HL-60 (cell line): Measurements from ENCODE around the gene SCYGR2.

Source experiments
- GABPA ChIP-seq: IDR thresholded peaks from 2 replicates; pipeline ENCODE4 v1.6.1; 2012; ENCODE audit warnings: low read depth
- POLR2AphosphoS5 ChIP-seq: IDR thresholded peaks from 2 replicates; pipeline ENCODE4 v1.6.1; 2012; ENCODE audit warnings: low read depth
- SPI1 ChIP-seq: IDR thresholded peaks from 2 replicates; pipeline ENCODE4 v1.6.1; 2012; ENCODE audit warnings: low read depth, mild to moderate bottlenecking, borderline replicate concordance
- TF ChIP-seq, protein P1 (sequence below): IDR thresholded peaks from one replicate; pipeline ENCODE4 v1.5.1; 2011; ENCODE audit warnings: low read length, control low read depth, inconsistent platforms; ENCODE audit not compliant: insufficient read depth
- TF ChIP-seq, protein P2 (sequence below): IDR thresholded peaks from 2 replicates; pipeline ENCODE4 v1.6.1; 2012; ENCODE audit warnings: low read depth; ENCODE audit not compliant: insufficient replicate concordance

DNA sequence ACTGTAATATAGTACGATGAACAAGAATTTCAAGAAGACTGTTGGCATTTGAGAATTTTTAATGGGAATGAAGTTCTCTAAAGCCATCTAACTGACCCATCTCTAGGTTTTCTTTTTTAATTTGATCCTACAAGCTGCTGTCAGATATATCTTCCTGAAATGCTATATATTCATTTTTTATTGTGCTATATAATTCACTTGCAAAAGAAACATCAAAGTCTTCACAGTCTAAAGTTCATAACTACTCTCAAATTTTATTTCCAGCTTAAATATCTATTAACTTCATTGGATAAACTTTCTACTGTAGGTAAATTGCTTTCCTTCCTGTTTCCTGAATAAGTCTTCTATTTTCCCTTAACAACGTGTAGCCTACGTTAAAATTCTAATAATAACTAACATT lies 3.7 kb downstream of the SCYGR2 start:
- TF ChIP-seq, protein P1, sequence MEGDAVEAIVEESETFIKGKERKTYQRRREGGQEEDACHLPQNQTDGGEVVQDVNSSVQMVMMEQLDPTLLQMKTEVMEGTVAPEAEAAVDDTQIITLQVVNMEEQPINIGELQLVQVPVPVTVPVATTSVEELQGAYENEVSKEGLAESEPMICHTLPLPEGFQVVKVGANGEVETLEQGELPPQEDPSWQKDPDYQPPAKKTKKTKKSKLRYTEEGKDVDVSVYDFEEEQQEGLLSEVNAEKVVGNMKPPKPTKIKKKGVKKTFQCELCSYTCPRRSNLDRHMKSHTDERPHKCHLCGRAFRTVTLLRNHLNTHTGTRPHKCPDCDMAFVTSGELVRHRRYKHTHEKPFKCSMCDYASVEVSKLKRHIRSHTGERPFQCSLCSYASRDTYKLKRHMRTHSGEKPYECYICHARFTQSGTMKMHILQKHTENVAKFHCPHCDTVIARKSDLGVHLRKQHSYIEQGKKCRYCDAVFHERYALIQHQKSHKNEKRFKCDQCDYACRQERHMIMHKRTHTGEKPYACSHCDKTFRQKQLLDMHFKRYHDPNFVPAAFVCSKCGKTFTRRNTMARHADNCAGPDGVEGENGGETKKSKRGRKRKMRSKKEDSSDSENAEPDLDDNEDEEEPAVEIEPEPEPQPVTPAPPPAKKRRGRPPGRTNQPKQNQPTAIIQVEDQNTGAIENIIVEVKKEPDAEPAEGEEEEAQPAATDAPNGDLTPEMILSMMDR = no peak
- TF ChIP-seq, protein P2, sequence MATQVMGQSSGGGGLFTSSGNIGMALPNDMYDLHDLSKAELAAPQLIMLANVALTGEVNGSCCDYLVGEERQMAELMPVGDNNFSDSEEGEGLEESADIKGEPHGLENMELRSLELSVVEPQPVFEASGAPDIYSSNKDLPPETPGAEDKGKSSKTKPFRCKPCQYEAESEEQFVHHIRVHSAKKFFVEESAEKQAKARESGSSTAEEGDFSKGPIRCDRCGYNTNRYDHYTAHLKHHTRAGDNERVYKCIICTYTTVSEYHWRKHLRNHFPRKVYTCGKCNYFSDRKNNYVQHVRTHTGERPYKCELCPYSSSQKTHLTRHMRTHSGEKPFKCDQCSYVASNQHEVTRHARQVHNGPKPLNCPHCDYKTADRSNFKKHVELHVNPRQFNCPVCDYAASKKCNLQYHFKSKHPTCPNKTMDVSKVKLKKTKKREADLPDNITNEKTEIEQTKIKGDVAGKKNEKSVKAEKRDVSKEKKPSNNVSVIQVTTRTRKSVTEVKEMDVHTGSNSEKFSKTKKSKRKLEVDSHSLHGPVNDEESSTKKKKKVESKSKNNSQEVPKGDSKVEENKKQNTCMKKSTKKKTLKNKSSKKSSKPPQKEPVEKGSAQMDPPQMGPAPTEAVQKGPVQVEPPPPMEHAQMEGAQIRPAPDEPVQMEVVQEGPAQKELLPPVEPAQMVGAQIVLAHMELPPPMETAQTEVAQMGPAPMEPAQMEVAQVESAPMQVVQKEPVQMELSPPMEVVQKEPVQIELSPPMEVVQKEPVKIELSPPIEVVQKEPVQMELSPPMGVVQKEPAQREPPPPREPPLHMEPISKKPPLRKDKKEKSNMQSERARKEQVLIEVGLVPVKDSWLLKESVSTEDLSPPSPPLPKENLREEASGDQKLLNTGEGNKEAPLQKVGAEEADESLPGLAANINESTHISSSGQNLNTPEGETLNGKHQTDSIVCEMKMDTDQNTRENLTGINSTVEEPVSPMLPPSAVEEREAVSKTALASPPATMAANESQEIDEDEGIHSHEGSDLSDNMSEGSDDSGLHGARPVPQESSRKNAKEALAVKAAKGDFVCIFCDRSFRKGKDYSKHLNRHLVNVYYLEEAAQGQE = no peak
- no peak for TF ChIP-seq POLR2AphosphoS5
- no peak for TF ChIP-seq GABPA
- no peak for TF ChIP-seq SPI1
